ENCODE data around the gene ZNFX1.

DNA sequence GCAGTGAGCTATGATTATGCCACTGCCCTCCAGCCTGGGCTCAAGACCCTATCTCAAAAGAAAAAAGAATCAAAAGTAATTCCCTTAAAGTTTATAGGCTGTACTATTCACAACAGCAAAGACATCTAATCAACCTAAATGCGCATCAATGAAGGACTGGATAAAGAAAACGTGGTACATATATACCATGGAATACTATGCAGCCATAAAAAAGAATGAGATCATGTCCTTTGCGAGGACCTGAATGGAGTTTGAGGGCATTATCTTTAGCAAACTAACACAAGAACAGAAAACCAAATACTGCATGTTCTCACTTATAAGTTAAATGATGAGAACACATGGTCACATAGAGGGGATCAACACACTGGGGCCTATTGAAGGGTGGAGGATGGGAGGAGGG, 16.7 kb downstream of the ZNFX1 start:
- TF ChIP-seq POLR2AphosphoS5 (IDR thresholded peaks at IDR 0.05) (no peak), EZH2 (IDR thresholded peaks at IDR 0.05; ENCODE audit: borderline replicate concordance, insufficient read depth, low read length, poor library complexity, severe bottlenecking) (no peak), SMC3 (conservative IDR thresholded peaks at IDR 0.05; ENCODE audit: poor library complexity) (no peak), REST (IDR thresholded peaks at IDR 0.05; ENCODE audit: borderline replicate concordance) (no peak)
- TF ChIP-seq, protein P1, sequence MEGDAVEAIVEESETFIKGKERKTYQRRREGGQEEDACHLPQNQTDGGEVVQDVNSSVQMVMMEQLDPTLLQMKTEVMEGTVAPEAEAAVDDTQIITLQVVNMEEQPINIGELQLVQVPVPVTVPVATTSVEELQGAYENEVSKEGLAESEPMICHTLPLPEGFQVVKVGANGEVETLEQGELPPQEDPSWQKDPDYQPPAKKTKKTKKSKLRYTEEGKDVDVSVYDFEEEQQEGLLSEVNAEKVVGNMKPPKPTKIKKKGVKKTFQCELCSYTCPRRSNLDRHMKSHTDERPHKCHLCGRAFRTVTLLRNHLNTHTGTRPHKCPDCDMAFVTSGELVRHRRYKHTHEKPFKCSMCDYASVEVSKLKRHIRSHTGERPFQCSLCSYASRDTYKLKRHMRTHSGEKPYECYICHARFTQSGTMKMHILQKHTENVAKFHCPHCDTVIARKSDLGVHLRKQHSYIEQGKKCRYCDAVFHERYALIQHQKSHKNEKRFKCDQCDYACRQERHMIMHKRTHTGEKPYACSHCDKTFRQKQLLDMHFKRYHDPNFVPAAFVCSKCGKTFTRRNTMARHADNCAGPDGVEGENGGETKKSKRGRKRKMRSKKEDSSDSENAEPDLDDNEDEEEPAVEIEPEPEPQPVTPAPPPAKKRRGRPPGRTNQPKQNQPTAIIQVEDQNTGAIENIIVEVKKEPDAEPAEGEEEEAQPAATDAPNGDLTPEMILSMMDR (IDR thresholded peaks at IDR 0.05; ENCODE audit: poor library complexity, severe bottlenecking) = no peak

All from neural cell (in vitro differentiated cells).